NB4 (cell line): ENCODE measurements around the gene TRIM61.

Source experiments
- CTCF ChIP-seq: IDR thresholded peaks from one replicate; pipeline ENCODE4 v1.5.1; 2012; ENCODE audit warnings: low read depth, low read length
- MAX ChIP-seq: IDR thresholded peaks from 2 replicates; pipeline ENCODE4 v1.6.1; 2011; ENCODE audit warnings: low read depth, low read length
- MYC ChIP-seq: IDR thresholded peaks from 2 replicates; pipeline ENCODE4 v1.6.1; 2011; ENCODE audit warnings: low read depth, low read length
- POLR2A ChIP-seq: IDR thresholded peaks from 2 replicates; pipeline ENCODE4 v1.6.1; 2011; ENCODE audit warnings: mild to moderate bottlenecking; ENCODE audit not compliant: insufficient read length; ENCODE audit errors: extremely low read depth

DNA sequence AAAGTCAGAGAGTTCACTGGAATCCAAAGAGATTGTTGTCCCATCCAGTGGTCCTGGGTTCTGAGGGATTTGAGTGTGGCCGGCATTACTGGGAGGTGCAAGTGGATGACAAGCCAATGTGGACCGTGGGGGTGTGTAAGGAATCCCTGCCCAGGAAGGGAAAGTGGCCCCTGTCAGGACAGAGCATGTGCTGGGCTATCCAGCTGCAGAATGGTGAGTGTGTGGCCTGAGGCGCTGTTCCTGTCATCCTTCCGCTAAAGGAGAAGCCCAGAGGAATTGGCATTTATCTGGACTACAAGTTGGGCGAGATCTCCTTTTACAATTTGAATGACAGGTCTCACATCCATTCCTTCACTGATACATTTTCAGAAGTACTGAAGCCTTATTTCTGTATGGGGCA is 33.9 kb upstream of the TRIM61 start:
- TF ChIP-seq CTCF: no peak
- TF ChIP-seq POLR2A: no peak
- TF ChIP-seq MYC: no peak
- no peak for TF ChIP-seq MAX
